ENCODE data around the gene STRBP.
A peak's percentile ranks its signal among the peaks of the same experiment; 100 is the strongest.

DNA sequence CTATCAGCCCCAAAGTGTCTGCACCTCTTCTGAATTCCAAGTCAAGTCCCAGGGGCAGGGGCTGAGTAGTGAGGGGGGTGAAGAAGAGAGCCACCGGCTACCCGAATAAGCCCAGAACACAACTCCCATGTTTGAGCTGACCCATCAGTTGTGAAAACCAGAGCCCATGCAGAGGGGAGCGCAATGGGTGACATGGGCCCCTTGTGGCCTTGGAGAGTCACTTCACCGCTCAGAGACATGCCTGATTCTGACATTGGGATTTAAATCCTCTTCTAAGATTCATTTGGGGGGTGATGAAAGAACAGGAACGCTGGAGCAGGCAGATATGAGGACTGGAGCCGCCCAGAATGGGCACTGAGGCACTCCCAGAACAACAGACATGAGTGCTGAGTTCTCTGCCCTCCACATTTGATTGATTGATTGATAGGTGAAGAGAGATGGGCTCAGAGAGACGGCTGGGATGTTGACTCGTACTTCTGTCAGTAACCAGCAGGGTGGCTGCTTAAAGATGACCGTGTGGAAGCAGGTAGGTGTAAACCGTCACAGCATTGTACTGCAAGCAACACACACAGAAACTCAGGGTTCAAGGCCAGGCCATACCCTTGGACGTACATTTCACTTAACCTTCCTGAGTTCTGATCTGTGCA lies 160.6 kb downstream of the STRBP start:
- no peak for TF ChIP-seq POLR2A (IDR thresholded peaks at IDR 0.05; ENCODE audit: low read depth, low read length)
- TF ChIP-seq POLR2AphosphoS5 (IDR thresholded peaks at IDR 0.05; ENCODE audit: low read depth, low read length), result 0 out of 2 replicates have a peak, but pooled peaks have one; percentile 46
- TF ChIP-seq PAX5 (IDR thresholded peaks at IDR 0.05; ENCODE audit: insufficient read depth, low read length, severe bottlenecking), result no peak
